Chondrocyte (in vitro differentiated cells): Measurements from ENCODE around the gene CTDSP1. TPM values are rescaled to one million over a fixed set of nuclear protein-coding genes. Genes with fewer than 3 reads are reported as not detected.

Experiments used
- DNase-seq: peaks from one replicate; pipeline ENCODE4 v3.0.0; 2021; ENCODE audit warnings: mixed read lengths, low spot score
- H3K27ac Mint-ChIP-seq: one replicate; pipeline ENCODE4 v1.8.0; 2021; ENCODE audit warnings: mild to moderate bottlenecking, moderate library complexity, mixed read lengths; ENCODE audit not compliant: unreplicated experiment
- H3K27me3 Mint-ChIP-seq: 2 replicates; pipeline ENCODE4 v1.8.0; 2021; ENCODE audit warnings: low read depth, mixed read lengths
- H3K36me3 Mint-ChIP-seq: 2 replicates; pipeline ENCODE4 v1.8.0; 2021; ENCODE audit warnings: low read depth, mixed read lengths
- H3K4me1 Mint-ChIP-seq: 2 replicates; pipeline ENCODE4 v1.8.0; 2021; ENCODE audit warnings: low read depth, mild to moderate bottlenecking, mixed read lengths
- H3K4me3 Mint-ChIP-seq: one replicate; pipeline ENCODE4 v1.8.0; 2021; ENCODE audit warnings: mild to moderate bottlenecking, moderate library complexity, mixed read lengths; ENCODE audit not compliant: unreplicated experiment
- H3K9me3 Mint-ChIP-seq: 2 replicates; pipeline ENCODE4 v1.8.0; 2021; ENCODE audit warnings: low read depth, mixed read lengths
- CTCF ChIP-seq: fragments of 200-600 bp; sonication (generic); IDR thresholded peaks from 2 replicates; pipeline ENCODE4 v1.5.0; 2021; ENCODE audit warnings: antibody characterized with exemption, mild to moderate bottlenecking, moderate library complexity
- total RNA-seq: library from RNA; stranded (reverse); gene quantifications from 3 replicates; pipeline ENCODE4 v1.2.1, GENCODE V29; 2021

The CTDSP1 gene
- total RNA-seq, 1 donor from 2014 or later, result 95.3 TPM

GRCh38 chr2:218400930-218401881 lies 1.5 kb downstream of the CTDSP1 start:
- peaks cover 42% of the 10 kb centered on the region for H3K4me1 Mint-ChIP-seq
- peaks cover 10% of the 10 kb centered on the region for H3K36me3 Mint-ChIP-seq
- TF ChIP-seq CTCF, result no peak
- H3K4me3 Mint-ChIP-seq, result peak overlapping the region; percentile 95
- H3K27ac Mint-ChIP-seq, result peak overlapping the region; percentile 54
- H3K9me3 Mint-ChIP-seq, result no peaks in the 10 kb centered on the region
- no peak for DNase-seq
- H3K27me3 Mint-ChIP-seq, result no peaks in the 10 kb centered on the region

GRCh38 chr2:218401890-218402289 lies 2.2 kb downstream of the CTDSP1 start:
- Mint-ChIP-seq H3K4me3 (peak overlapping the region; percentile 95), H3K27me3 (no peaks in the 10 kb centered on the region), H3K4me1 (peaks cover 39% of the 10 kb centered on the region), H3K9me3 (no peaks in the 10 kb centered on the region), H3K27ac (no peak overlapping the region), H3K36me3 (peaks cover 10% of the 10 kb centered on the region)
- TF ChIP-seq CTCF, result no peak
- no peak for DNase-seq

GRCh38 chr2:218402491-218402901 lies 2.8 kb downstream of the CTDSP1 start:
- H3K27me3 Mint-ChIP-seq, result no peaks in the 10 kb centered on the region
- TF ChIP-seq CTCF, result no peak
- no peaks in the 10 kb centered on the region for H3K9me3 Mint-ChIP-seq
- DNase-seq, result no peak
- peak overlapping the region; percentile 41 for H3K27ac Mint-ChIP-seq
- peaks cover 10% of the 10 kb centered on the region for H3K36me3 Mint-ChIP-seq
- H3K4me1 Mint-ChIP-seq, result peaks cover 38% of the 10 kb centered on the region
- H3K4me3 Mint-ChIP-seq, result no peak overlapping the region

DNA sequence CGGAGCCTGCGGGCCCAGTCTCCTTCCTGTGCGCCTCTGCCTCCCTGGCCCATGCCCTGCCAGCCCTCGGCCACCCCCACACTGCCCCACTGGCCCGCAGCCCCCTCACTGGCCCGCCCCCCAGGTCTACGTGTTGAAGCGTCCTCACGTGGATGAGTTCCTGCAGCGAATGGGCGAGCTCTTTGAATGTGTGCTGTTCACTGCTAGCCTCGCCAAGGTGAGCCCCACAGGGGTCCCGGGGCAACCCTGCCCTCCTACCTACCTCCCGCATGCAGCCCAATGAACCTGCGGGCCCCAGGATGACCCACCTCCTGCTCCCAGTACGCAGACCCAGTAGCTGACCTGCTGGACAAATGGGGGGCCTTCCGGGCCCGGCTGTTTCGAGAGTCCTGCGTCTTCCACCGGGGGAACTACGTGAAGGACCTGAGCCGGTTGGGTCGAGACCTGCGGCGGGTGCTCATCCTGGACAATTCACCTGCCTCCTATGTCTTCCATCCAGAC lies 3.3 kb downstream of the CTDSP1 start:
- H3K27ac Mint-ChIP-seq, result peak overlapping the region; percentile 22
- peaks cover 34% of the 10 kb centered on the region for H3K4me1 Mint-ChIP-seq
- no peaks in the 10 kb centered on the region for H3K9me3 Mint-ChIP-seq
- peaks cover 10% of the 10 kb centered on the region for H3K36me3 Mint-ChIP-seq
- no peak for TF ChIP-seq CTCF
- no peak overlapping the region for H3K4me3 Mint-ChIP-seq
- no peaks in the 10 kb centered on the region for H3K27me3 Mint-ChIP-seq
- no peak for DNase-seq

DNA sequence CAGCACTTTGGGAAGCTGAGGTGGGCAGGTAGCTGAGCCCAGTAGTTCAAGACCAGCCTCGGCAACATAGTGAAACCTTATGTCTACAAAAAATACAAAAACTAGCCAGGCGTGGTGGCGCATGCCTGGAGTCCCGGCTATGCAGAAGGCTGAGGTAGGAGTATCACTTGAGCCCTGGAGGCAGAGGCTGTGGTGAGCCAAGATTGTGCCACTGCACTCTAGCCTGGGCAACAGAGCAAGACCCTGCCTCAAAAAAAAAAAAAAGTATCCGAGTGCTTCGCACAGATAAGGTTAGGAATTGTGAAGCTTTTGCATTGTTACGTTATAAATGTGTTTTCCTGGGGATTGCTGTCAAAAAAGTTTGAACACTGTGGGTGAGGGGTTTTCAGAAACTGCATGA lies 4.1 kb downstream of the CTDSP1 start:
- TF ChIP-seq CTCF, result no peak
- H3K27me3 Mint-ChIP-seq, result no peaks in the 10 kb centered on the region
- H3K27ac Mint-ChIP-seq, result no peak overlapping the region
- peaks cover 35% of the 10 kb centered on the region for H3K4me1 Mint-ChIP-seq
- H3K36me3 Mint-ChIP-seq, result peaks cover 10% of the 10 kb centered on the region
- no peaks in the 10 kb centered on the region for H3K9me3 Mint-ChIP-seq
- H3K4me3 Mint-ChIP-seq, result no peak overlapping the region
- no peak for DNase-seq
